Ascending aorta (tissue), 2 donors: Measurements from ENCODE around the gene PDE7B. TPM values are rescaled to one million over a fixed set of nuclear protein-coding genes. Genes with fewer than 3 reads are reported as not detected.
A peak's percentile ranks its signal among the peaks of the same experiment; 100 is the strongest.

ENCODE experiments used
- DNase-seq, 2 donors: peaks; one replicate each; pipeline ENCODE4 v3.0.0-alpha.2; 2019; ENCODE audit warnings: low spot score in 2 of 2
- H3K27ac ChIP-seq, 2 donors: fragments of 200-600 bp; sonication (generic); one replicate each; pipeline ENCODE4 v1.5.1; 2016 to 2017; ENCODE audit warnings: mild to moderate bottlenecking in 1 of 2
- H3K27me3 ChIP-seq: fragments of 200-600 bp; sonication (generic); one replicate; pipeline ENCODE4 v1.5.1; 2017
- H3K36me3 ChIP-seq, 2 donors: fragments of 200-600 bp; sonication (generic); one replicate each; pipeline ENCODE4 v1.5.1; 2016
- H3K4me1 ChIP-seq, 2 donors: fragments of 200-600 bp; sonication (generic); one replicate each; pipeline ENCODE4 v1.5.1; 2016 to 2017; ENCODE audit warnings: mild to moderate bottlenecking in 1 of 2
- H3K4me3 ChIP-seq, 2 donors: fragments of 200-600 bp; sonication (generic); one replicate each; pipeline ENCODE4 v1.5.1; 2016 to 2017; ENCODE audit warnings: mild to moderate bottlenecking in 1 of 2
- H3K9me3 ChIP-seq, 2 donors: fragments of 200-600 bp; sonication (generic); one replicate each; pipeline ENCODE4 v1.5.1; 2016
- intact Hi-C: fragments of 100-400 bp; cut with DNase I; formaldehyde crosslinking; loops from one replicate; pipeline ENCODE4 v1.15.1; 2023
- total RNA-seq: library from RNA; depleted of rRNA; stranded (reverse); fragments of >200 nt; gene quantifications from one replicate; pipeline ENCODE4 v1.1.0, GENCODE V29; 2016
- TF ChIP-seq, protein P1 (sequence below), 3 experiments: fragments of 200-600 bp in 2 of 3; fragments of 450-650 bp in 1 of 3; sonication (generic) in 2 of 3; IDR thresholded peaks; one replicate each; pipeline ENCODE4 v1.5.1; 2016 to 2019; ENCODE audit warnings: antibody characterized with exemption in 3 of 3, mild to moderate bottlenecking in 1 of 3, moderate library complexity in 1 of 3

The PDE7B gene
- total RNA-seq, 1 donor from 2014 or later, result 6.0 TPM

DNA sequence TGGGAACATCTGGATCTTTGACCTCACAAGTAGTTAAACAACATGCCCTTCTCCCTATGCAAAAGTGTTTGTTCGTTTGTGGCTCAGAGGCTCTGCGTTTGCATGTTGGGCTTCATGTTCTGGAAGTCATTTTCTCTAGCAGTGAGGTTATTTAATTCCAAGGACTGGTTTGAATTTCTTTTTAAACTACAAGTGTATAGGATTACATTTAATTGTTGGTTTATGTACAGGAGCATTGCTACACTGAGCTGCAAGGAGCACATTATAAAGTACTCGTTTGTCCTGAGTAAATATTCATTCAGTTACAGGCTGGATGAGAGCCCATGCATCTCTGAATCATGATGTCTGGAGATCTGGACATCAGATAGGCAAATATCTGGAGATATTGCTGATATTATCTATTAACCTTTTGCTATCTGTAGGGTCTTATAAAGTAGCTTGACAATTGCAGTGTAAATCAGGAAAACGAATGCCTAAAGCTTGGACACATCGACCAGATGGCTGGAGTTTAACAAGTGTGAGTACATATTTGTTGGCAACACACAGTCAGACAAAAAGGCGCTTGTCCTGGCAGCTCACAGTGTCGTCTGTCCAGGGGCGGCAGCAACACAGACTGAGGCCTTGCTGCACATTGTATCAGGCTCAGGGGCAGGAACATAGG is 84.6 kb downstream of the PDE7B start:
- TF ChIP-seq, protein P1, sequence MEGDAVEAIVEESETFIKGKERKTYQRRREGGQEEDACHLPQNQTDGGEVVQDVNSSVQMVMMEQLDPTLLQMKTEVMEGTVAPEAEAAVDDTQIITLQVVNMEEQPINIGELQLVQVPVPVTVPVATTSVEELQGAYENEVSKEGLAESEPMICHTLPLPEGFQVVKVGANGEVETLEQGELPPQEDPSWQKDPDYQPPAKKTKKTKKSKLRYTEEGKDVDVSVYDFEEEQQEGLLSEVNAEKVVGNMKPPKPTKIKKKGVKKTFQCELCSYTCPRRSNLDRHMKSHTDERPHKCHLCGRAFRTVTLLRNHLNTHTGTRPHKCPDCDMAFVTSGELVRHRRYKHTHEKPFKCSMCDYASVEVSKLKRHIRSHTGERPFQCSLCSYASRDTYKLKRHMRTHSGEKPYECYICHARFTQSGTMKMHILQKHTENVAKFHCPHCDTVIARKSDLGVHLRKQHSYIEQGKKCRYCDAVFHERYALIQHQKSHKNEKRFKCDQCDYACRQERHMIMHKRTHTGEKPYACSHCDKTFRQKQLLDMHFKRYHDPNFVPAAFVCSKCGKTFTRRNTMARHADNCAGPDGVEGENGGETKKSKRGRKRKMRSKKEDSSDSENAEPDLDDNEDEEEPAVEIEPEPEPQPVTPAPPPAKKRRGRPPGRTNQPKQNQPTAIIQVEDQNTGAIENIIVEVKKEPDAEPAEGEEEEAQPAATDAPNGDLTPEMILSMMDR (IDR thresholded peaks at IDR 0.05), result no peak
- no peak for DNase-seq
- intact Hi-C loops, result no loop called here
- Histone ChIP-seq H3K27me3 (no peaks in the 10 kb centered on the region), H3K36me3 (no peaks in the 10 kb centered on the region), H3K4me3 (no peak overlapping the region), H3K4me1 (peaks cover 0 to 7% of the 10 kb centered on the region in 2 donors), H3K9me3 (no peaks in the 10 kb centered on the region), H3K27ac (no peak overlapping the region)

DNA sequence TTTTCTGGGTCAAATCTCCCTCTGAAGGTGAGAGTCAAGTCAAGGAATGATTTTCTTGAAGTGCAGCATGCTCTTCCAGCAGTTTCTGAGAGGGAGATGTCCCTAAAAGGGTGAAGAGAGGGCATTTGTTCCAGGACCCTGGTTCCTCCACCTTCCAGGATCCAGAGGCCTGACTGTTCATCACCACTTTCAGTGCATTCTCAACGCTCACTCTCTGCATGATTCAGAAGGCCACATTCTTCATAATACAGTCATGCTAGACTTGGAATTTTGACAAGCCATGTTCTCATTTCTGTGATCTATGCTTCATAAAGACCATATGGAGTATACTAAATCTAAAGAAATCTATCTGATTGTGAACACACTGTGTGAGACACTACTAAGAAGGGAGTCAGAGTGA is 85.1 kb downstream of the PDE7B start:
- Histone ChIP-seq H3K4me1 (peaks cover 0 to 7% of the 10 kb centered on the region in 2 donors), H3K4me3 (no peak overlapping the region), H3K9me3 (no peaks in the 10 kb centered on the region), H3K27ac (no peak overlapping the region), H3K36me3 (no peaks in the 10 kb centered on the region), H3K27me3 (no peaks in the 10 kb centered on the region)
- no peak for DNase-seq
- TF ChIP-seq, protein P1 (IDR thresholded peaks at IDR 0.05), result no peak
- intact Hi-C loops, result no loop called here

DNA sequence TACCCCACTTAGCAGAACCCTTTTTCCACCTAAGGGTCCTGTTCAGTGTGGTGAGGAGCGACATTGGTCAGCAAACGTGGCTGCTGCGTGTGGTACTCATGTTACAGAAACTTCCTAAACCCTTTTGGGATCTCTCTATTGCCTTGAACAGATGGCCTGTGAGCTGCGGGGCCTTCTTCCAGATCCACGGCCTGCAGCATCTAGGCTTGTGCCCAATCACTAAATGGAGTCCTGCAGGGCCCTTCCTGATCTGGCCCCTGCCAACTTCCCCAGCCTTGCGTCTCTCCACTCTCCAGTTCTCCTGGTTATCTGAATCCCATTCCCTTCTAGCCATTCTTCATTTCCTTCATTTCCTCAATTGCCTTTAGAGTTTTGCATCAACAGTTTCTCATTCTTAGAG is 85.6 kb downstream of the PDE7B start:
- Histone ChIP-seq H3K27ac (no peak overlapping the region), H3K4me1 (peaks cover 0 to 7% of the 10 kb centered on the region in 2 donors), H3K36me3 (no peaks in the 10 kb centered on the region), H3K4me3 (no peak overlapping the region), H3K9me3 (no peaks in the 10 kb centered on the region), H3K27me3 (no peaks in the 10 kb centered on the region)
- DNase-seq, result no peak
- TF ChIP-seq, protein P1 (IDR thresholded peaks at IDR 0.05), result no peak
- intact Hi-C loops, result no loop called here

DNA sequence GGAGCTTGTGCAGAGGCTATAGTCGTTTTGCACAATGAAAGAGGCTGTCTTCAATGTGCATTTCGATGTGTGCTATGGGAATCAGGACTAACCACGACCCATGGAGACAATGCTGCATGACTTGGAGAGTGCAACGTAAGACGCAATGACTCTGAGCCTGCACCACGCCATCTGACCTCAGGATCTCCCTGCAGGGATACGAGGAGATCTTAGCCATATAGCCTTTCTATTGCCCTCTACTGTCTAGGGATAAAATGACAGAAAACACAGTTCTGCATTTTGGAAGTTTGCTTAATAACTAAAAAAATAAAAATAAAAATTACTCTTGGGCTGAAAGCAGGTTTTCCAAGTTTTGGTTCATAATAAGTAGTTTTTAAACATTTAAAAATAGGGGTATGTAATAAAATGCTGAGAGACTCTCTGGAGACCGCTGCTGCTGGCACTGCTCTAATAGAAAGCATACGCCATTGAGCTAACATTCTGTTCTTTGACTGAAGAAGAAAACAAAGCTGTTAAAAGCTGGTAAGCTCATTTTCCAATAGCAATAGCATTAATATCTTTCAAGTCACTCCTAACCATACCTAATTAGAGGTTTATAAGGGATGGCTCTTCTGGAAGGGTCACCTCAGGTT is 87.2 kb downstream of the PDE7B start:
- intact Hi-C loops, result no loop called here

DNA sequence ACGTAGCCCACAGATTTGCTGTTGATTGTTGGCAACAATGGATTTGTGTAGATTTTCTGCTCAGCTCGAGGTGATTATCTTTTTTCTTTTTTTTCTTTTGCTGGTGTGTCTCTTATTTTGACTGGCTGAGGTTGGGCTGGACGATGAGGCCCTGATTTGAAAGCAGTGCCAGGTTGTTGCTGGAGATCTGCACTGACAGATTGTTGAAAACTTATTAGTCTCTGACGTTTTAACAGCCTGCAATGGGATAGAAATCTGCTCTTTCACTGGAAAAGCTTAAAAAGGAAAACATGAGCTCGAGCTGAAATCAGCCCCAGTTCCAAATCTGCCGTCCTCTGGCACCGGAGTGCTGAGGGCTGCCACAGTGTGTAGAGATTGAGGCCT is 87.7 kb downstream of the PDE7B start:
- intact Hi-C loops, result no loop called here
- H3K4me1 ChIP-seq, result peaks cover 0 to 7% of the 10 kb centered on the region in 2 donors
- DNase-seq, result no peak
- no peaks in the 10 kb centered on the region for H3K9me3 ChIP-seq
- TF ChIP-seq, protein P1 (IDR thresholded peaks at IDR 0.05), result no peak
- H3K4me3 ChIP-seq, result peak overlapping the region; percentile 29 to 52
- H3K36me3 ChIP-seq, result no peaks in the 10 kb centered on the region
- no peaks in the 10 kb centered on the region for H3K27me3 ChIP-seq
- peak overlapping the region; percentile 35 to 76 for H3K27ac ChIP-seq

More for the DNA sequence above, 87.2 kb downstream of the PDE7B start:
- peak overlapping the region; percentile 35 to 76 for H3K27ac ChIP-seq
- H3K36me3 ChIP-seq, result no peaks in the 10 kb centered on the region
- no peaks in the 10 kb centered on the region for H3K27me3 ChIP-seq
- H3K4me1 ChIP-seq, result peaks cover 0 to 7% of the 10 kb centered on the region in 2 donors
- DNase-seq, result no peak
- TF ChIP-seq, protein P1 (IDR thresholded peaks at IDR 0.05), result peak in 1 of 3 experiments; percentile 48
- peak overlapping the region; percentile 29 to 52 for H3K4me3 ChIP-seq
- H3K9me3 ChIP-seq, result no peaks in the 10 kb centered on the region
